Psoas muscle (tissue), 8 donors: ENCODE results near the gene BUB1B. TPM values are rescaled to one million over a fixed set of nuclear protein-coding genes. Genes with fewer than 3 reads are reported as not detected.
"Not testable (repeated sequence)": the region's sequence is repeated elsewhere in the genome, so short reads cannot be mapped to it uniquely, and the experiment has no call there.

Source experiments
- ATAC-seq, 4 donors: fragments of 200-7000 bp; cut with Tn5 transposase; one replicate each; pipeline ENCODE4 v1.9.1; 2020; ENCODE audit warnings: moderate library complexity in 3 of 4, mild to moderate bottlenecking in 2 of 4
- DNase-seq, 2 donors: peaks; one replicate each; pipeline ENCODE4 v3.0.0-alpha.2; 2020
- H3K27ac ChIP-seq: fragments of 200-600 bp; one replicate; pipeline ENCODE4 v1.8.0; 2022
- H3K27me3 ChIP-seq, 3 donors: fragments of 200-600 bp in 1 of 3; one replicate each; pipeline versions ENCODE4 v1.6.1 to v1.8.0; 2013 to 2022; ENCODE audit warnings: low read length in 2 of 3, mild to moderate bottlenecking in 2 of 3, moderate library complexity in 1 of 3; ENCODE audit not compliant: insufficient read depth in 3 of 3
- H3K36me3 ChIP-seq, 2 donors: fragments of 200-600 bp in 1 of 2; one replicate each; pipeline versions ENCODE4 v1.6.1 to v1.8.0; 2013 to 2022; ENCODE audit warnings: low read depth in 1 of 2, mild to moderate bottlenecking in 1 of 2, moderate library complexity in 1 of 2; ENCODE audit not compliant: insufficient read depth in 1 of 2
- H3K4me1 ChIP-seq: fragments of 200-600 bp; one replicate; pipeline ENCODE4 v1.8.0; 2022
- H3K4me3 ChIP-seq: fragments of 200-600 bp; one replicate; pipeline ENCODE4 v1.8.0; 2022; ENCODE audit warnings: mild to moderate bottlenecking
- H3K9me3 ChIP-seq: fragments of 200-600 bp; one replicate; pipeline ENCODE4 v1.8.0; 2022
- CTCF ChIP-seq: fragments of 200-600 bp; IDR thresholded peaks from one replicate; pipeline ENCODE4 v1.8.0; 2022; ENCODE audit warnings: antibody characterized with exemption
- WGBS, 3 donors: extraction: QIAGEN DNeasy Blood & Tissue Kit; methylation state at CpG; one replicate each; pipeline versions ENCODE4 v1.1.6 to v1.1.7; 2013; 5-methylcytosine and 5-hydroxymethylcytosine counted together
- intact Hi-C, 2 donors: fragments of 100-400 bp; cut with DNase I; formaldehyde crosslinking; loops; one replicate each; pipeline versions ENCODE4 v1.11.0 to v1.14.2; 2022
- polyA plus RNA-seq, 3 donors: library from polyadenylated mRNA; stranded (reverse); fragments of 200-250 nt; gene quantifications; one replicate each; pipeline ENCODE4 v1.2.3, GENCODE V29; 2013
- total RNA-seq, 4 donors: library from RNA; stranded (reverse); fragmentation: NEBNext Ultra II Directional in 2 of 4; extraction: Animal tissue kit (Norgen Biotek cat#: 25700) in 2 of 4; gene quantifications; one replicate each; pipeline versions ENCODE4 v1.2.1 to v1.2.4, GENCODE V29; 2021 to 2023
- donor health status: healthy with polysubstance abuse.
- donor health status: DM: no; HTN: no; CAD: no; lungs with moderate emphysema.
- donor health status: Bipolar disorder and iron deficiency.
- donor health status: healthy.
- donor health status: DM: yes; HTN: yes; CAD: no.
- donor health status: DM: no; HTN: no; CAD: no.
- donor health status: DM: no; HTN: no; CAD: no.
- donor health status: DM: yes; HTN: yes; CAD: no.

BUB1B gene
- total and polyA plus RNA-seq, 7 donors, result 0.10 to 1.0 (median 0.56) TPM; not detected in 3

GRCh38 chr15:40114218-40114617, 46.7 kb upstream of the BUB1B start:
- no peak for DNase-seq
- H3K4me3 ChIP-seq, result no peak overlapping the region
- H3K27ac ChIP-seq, result no peak overlapping the region
- no peaks in the 10 kb centered on the region for H3K36me3 ChIP-seq
- no peaks in the 10 kb centered on the region for H3K27me3 ChIP-seq
- TF ChIP-seq CTCF, result no peak
- peaks cover 5% of the 10 kb centered on the region for H3K4me1 ChIP-seq
- 89 to 97% (median 91%) methylated on average over 2 of the region's 2 CpGs for WGBS, 3 donors
- no peaks in the 10 kb centered on the region for H3K9me3 ChIP-seq
- ATAC-seq, result no peak
- intact Hi-C loops, result loop anchor here (5.0 kb wide), 2 partner anchors 33 to 43 kb away; no protein-coding TSS in a partner anchor

GRCh38 chr15:40115106-40115505, 45.8 kb upstream of the BUB1B start:
- DNase-seq, ATAC-seq, H3K27ac ChIP-seq, H3K36me3 ChIP-seq, H3K4me3 ChIP-seq, intact Hi-C loops, H3K27me3 ChIP-seq, H3K4me1 ChIP-seq, H3K9me3 ChIP-seq: not testable (repeated sequence)
- 95 to 97% (median 97%) methylated on average over 14 of the region's 14 CpGs for WGBS, 3 donors

- 33 to 56% (median 41%) methylated on average over 8 of the region's 8 CpGs for WGBS, 3 donors
- ATAC-seq (peak in 3 of 4 donors; percentile 49 to 69 (median 53)), DNase-seq (peak in 1 of 2 donors; percentile 69)
- Histone ChIP-seq H3K27me3 (no peaks in the 10 kb centered on the region), H3K4me1 (peaks cover 2% of the 10 kb centered on the region), H3K36me3 (no peaks in the 10 kb centered on the region), H3K27ac (no peak overlapping the region), H3K9me3 (no peaks in the 10 kb centered on the region), H3K4me3 (no peak overlapping the region)
- no peak for TF ChIP-seq CTCF
- intact Hi-C loops, result no loop called here
Observed at GRCh38 chr15:40115670-40116093, 45.2 kb upstream of the BUB1B start.

GRCh38 chr15:40118473-40118872, 42.4 kb upstream of the BUB1B start:
- ATAC-seq (no peak), DNase-seq (no peak)
- TF ChIP-seq CTCF, result no peak
- Histone ChIP-seq H3K27ac (no peak overlapping the region), H3K36me3 (no peaks in the 10 kb centered on the region), H3K4me1 (peaks cover 2% of the 10 kb centered on the region), H3K27me3 (no peaks in the 10 kb centered on the region), H3K4me3 (no peak overlapping the region), H3K9me3 (no peaks in the 10 kb centered on the region)
- 44 to 61% (median 52%) methylated on average over 3 of the region's 3 CpGs for WGBS, 3 donors
- intact Hi-C loops, result no loop called here

- H3K4me3 ChIP-seq, result no peak overlapping the region
- ATAC-seq (no peak), DNase-seq (no peak)
- intact Hi-C loops, result no loop called here
- H3K4me1 ChIP-seq, result no peaks in the 10 kb centered on the region
- H3K36me3 ChIP-seq, result no peaks in the 10 kb centered on the region
- H3K27me3 ChIP-seq, result peaks cover 0 to 2% (median 0%) of the 10 kb centered on the region in 3 donors
- H3K9me3 ChIP-seq, result no peaks in the 10 kb centered on the region
- TF ChIP-seq CTCF, result no peak
- no peak overlapping the region for H3K27ac ChIP-seq
- WGBS, 3 donors, result 74 to 82% (median 77%) methylated on average over 6 of the region's 6 CpGs
Observed at GRCh38 chr15:40121911-40122638, 38.8 kb upstream of the BUB1B start.

GRCh38 chr15:40122989-40123388, 37.9 kb upstream of the BUB1B start:
- DNase-seq, H3K27me3 ChIP-seq, ATAC-seq, H3K4me3 ChIP-seq, H3K9me3 ChIP-seq, H3K27ac ChIP-seq, H3K4me1 ChIP-seq, intact Hi-C loops, H3K36me3 ChIP-seq: not testable (repeated sequence)
- 86 to 100% (median 100%) methylated on average over 1 of the region's 1 CpG for WGBS, 3 donors

GRCh38 chr15:40123863-40124262, 37.0 kb upstream of the BUB1B start:
- 87 to 95% (median 94%) methylated on average over 5 of the region's 5 CpGs for WGBS, 3 donors
- ATAC-seq, H3K27me3 ChIP-seq: not testable (repeated sequence)

GRCh38 chr15:40124333-40124732, 36.5 kb upstream of the BUB1B start:
- H3K4me3 ChIP-seq, DNase-seq, intact Hi-C loops, H3K4me1 ChIP-seq, ATAC-seq, H3K36me3 ChIP-seq, H3K27me3 ChIP-seq, H3K27ac ChIP-seq, H3K9me3 ChIP-seq: not testable (repeated sequence)
- 68 to 88% (median 70%) methylated on average over 3 of the region's 3 CpGs for WGBS, 3 donors

More at GRCh38 chr15:40123863-40124262, 37.0 kb upstream of the BUB1B start:
- DNase-seq, H3K9me3 ChIP-seq, intact Hi-C loops, H3K36me3 ChIP-seq, H3K4me1 ChIP-seq, H3K4me3 ChIP-seq, H3K27ac ChIP-seq: not testable (repeated sequence)
